HG03103 (cell line): Measurements from ENCODE around the gene SMIM41.

ENCODE experiments used
- ATAC-seq: cut with Tn5 transposase; IDR thresholded peaks from one replicate; pipeline ENCODE4 v1.9.1; 2021; ENCODE audit warnings: low read depth; ENCODE audit not compliant: unreplicated experiment

SMIM41 gene

GRCh38 chr12:52144512-52145227, 65.2 kb downstream of the SMIM41 start:
- ATAC-seq: no peak

GRCh38 chr12:52145228-52146088, 66.0 kb downstream of the SMIM41 start:
- no peak for ATAC-seq

GRCh38 chr12:52146089-52146821, 66.8 kb downstream of the SMIM41 start:
- no peak for ATAC-seq

DNA sequence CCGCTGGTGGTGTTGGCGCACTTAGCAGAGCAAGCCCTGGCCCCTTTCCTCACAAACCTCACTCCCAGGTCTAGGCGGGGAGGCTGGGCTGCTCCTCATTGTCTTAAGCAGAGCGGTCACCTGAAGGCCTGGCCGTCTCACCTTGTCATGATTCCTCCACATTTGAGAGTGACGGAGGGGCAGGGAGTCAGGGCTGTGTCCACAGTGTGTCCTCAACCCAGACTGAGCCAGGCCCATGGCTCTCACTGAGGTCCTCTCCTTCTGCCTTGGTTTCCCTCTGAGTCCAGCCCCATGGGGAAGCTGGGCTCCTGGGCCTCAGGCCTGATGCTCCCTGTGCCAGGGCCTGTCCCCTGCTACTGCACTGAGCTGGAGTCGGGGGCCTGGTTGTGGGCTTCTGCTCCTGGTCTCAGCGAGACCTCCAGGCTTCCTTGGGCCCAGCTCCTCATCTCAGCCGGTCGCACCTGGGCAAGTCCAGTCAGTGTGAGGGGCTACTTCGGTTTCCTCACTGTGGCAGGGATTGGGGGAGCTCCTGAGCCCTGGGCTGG, 67.4 kb downstream of the SMIM41 start:
- no peak for ATAC-seq

DNA sequence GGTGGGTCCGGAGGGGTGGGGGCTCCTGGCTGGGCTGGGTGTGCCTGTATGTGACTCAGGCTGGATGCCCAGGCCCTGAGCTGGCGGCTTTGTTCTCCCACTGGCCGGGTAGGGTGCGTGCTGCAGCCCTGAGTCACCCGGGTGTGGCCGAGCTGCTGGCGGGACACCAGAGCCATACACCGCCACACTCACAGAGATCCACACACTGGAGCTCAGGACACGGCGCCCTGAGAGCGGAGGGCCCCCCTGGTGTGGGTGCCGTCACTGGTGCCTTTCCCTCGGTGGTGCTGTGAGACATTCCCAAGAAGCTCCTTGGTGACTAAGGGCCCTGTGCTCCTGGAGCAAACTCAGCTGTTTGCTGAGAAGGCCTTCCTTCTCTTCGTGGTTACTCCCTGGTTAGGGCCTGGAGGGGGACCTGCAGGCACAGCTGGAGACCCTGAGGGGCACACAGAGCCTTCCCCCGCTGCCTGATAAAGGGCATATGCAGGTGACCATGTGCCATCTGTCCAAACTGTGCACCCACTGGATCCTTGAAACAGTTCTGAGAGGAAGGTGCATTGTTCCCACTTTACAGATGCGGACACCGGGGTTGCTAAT, 68.0 kb downstream of the SMIM41 start:
- no peak for ATAC-seq

DNA sequence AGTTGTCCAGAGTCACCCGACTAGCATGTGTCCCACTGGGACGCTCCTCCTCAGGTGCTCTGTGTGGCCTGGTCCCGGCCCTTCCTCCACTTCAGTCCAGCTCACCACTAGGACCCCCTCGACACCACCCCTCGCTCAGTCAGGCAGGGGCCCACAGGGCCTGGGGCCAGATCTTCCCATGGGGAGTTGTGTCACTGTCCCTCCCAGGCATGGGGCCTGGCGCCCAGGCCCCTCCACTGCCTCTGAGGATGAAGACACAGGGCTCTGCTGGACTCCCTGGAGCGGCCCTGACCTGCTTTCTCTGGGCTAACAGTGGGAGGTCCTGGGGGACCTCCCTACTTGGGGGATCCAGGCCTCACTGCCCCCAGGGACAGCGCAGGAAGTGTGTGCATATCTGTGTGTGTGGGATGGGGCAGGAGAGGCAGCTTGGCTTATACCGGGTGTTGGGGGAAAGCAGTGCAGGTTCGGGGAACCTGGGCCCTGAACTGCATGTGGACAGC, 68.5 kb downstream of the SMIM41 start:
- no peak for ATAC-seq

DNA sequence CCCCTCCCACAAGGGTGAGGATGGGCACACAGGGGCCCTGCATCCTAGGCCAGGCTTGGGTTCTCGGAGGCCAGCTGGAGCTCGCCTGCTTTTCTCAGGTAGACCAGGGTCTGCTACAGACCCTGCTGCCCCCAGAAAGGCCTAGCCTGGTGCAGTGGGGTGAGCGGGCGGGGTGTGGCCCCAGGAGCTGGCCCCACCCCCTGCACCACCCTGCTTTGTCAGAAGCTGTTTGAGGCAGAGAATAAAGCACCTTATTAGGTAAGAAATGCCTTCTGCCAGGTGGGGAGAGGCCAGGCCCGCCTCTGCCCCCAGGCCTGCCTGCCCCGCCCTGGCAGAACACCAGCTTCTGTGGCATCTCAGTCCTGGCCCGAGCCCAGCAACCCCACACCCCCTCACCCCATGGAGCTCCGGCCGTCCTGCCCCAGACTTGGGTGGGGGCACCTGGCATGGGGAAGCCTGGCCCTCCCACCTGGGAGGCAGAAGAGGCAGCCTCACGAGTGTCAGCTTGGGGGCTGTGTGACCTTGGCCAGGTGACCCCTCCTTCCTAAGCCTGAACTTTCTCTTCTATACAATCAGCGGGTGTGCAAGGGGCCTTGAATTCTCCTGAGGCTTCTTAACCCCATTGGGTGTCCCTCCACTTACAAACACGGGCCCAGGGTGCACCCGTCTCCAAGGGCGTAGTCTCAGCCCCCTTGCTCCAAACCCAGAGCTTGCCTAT, 69.1 kb downstream of the SMIM41 start:
- ATAC-seq: no peak

DNA sequence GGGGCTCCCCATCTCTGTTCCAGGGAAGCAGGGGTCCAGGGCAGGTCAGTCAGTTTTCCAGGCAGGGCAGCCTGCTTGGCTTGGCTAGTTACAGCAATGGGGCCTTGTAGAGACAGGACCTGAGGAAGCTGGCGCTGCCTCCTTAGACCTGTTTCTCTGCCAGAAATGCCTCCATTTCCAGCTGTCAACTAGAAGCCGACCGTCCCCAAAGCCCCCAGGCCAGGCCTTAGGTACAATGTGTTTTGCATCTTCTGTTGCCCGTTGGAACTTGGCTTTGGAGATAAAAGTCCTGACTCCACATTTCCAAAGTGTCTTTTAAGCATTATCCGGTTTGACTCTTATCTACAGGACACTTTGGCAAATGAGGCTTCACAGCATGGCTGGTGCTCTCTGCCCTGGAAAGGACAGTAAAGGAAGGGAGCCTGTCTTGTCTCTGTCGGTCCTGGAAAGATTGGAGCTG, 69.7 kb downstream of the SMIM41 start:
- ATAC-seq: no peak

GRCh38 chr12:52149651-52150241, 70.2 kb downstream of the SMIM41 start:
- no peak for ATAC-seq

DNA sequence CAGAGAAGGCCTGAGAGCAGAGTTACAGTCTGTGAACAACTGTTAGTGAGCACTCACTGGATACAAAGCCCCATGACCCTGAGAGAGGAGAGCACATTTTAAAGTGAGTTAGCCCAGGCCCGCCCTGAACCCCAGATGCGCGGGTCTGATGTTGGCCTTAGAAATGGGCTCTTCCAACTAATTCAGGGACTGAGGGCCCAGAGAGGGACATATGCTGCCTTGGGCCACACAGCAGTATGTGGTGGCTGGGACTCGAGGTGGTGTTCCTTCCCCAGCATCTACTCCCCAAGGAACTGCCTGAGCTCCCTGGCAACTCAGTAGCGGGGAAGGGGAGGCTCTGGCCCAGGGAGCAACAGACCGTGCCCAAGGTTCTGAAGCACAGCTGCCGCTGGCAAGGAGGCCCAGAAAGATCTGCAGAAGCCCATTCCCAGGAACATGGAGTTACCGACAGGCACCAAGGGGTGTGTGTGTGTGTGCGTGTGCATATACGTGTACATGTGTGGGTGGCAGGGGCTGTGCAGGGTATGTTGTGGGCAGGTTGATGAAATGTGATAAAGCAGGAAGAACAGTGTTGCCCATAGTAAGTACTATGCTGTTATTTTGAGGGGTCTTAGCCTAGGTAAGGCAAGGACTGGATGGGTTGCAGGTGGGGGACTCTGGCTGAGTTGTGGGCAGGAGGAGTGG, 71.8 kb downstream of the SMIM41 start:
- no peak for ATAC-seq

DNA sequence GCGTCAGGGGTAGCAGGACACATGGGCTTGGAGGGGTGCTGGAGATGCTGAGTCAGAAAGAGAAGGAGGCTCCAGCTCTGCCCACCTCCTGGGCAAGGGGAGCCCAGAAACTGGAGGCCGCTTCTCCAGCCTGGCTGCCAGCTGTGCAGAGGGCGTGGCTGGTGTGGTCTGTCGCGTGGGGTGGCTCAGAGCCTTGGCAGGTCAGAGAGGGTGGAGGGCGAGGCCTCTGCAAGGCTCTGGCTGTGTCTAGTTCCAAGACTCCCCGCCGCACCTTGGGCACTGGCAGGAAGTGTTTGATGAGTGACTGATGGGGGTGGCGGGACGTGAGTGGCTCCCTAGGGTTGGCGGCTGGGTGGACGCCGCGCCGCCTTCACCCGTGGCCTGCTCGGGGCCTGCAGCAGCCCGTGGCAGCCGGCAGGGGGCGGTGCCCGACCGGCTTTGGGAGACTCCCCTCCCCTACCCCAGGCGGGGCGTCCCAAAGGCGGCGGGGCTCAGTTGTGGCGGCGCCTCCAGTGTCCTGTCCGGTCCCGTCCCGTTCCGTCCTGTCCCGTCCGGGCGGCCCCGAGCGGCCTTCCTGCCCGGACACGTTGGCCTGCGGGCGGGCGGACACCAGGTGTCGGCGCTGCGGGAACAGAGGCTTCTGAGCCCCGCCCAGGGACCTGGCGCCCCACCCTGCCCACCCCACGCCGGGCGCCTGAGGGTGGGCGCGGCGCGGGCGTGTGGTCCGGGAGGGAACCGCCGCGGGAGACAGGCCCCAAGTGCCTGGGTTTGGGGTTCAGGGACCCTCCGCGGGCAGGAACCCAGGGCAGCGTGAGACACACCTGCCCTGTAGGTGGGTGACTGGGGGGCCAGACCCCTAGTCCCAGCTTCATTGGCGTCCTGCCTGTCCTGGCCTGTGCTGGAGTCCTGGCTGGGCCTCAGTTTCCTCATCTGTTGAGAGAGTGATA, 72.6 kb downstream of the SMIM41 start:
- ATAC-seq: no peak

DNA sequence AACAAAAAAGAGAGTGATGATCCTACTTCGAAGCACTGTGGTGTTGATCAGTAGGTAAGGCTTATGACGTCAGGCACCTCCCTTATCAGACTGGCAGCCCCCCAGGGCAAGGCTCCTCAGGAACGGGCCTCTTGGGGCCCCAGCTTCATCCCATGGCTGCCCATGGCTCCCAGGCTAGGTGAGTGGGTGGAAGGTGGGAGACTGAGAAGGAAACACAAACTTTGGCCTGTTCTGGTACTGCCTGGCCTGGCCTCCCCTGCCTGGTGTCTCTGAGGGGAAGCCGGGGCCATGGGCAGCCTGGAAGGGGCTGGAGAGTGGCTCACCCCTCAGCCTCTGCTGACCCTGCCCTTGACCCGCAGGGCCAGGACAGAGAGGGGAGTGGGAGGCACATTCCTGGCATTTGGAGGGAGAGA, 73.4 kb downstream of the SMIM41 start:
- ATAC-seq: no peak

- no peak for ATAC-seq
Observed at GRCh38 chr12:52155048-52155868, 75.8 kb downstream of the SMIM41 start.

- no peak for ATAC-seq
Observed at GRCh38 chr12:52156311-52156710, 76.8 kb downstream of the SMIM41 start.

DNA sequence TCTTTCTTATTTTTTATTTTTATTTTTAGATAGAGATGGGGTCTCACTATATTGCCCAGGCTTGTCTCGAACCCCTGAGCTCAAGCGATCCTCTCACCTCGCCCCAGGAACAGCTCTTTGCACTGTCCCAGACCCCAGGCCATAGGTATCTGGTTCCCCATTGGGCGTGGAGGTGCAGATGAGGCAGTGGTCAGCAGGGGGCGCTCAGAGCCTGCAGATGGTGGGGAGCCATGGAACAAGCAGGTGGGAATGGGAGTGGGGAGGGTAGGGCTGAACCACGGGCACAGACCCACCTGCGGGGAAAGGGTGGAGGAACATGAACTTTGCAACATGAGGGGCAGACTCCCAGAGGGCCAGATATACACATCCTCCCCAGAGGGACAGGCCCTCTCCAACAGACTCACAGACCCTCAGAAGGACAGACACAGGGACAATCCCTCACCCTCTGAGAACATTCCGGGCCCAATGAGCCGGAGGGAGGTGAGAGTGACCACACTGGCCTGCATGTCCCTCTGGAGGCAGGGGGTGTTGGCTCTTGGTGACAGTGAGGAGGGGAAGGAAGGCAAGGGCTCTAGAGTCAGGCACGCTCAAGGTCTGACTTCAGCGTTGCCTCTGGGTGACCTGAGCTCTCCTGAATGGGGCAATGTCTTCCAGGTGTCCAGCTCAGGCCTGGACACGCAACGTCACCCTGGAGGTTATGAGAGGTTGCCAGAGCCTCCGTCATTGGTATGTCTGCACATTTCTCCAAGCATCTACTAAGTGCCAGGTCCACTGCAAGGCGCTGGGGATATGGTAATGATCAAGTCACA, 77.5 kb downstream of the SMIM41 start:
- ATAC-seq: no peak

GRCh38 chr12:52157566-52158150, 78.2 kb downstream of the SMIM41 start:
- no peak for ATAC-seq
